GM18499 (cell line): Measurements from ENCODE around the gene GJB5.

ENCODE experiments used
- ATAC-seq: cut with Tn5 transposase; IDR thresholded peaks from one replicate; pipeline ENCODE4 v1.9.1; 2021; ENCODE audit warnings: moderate number of reproducible peaks; ENCODE audit not compliant: insufficient read depth, unreplicated experiment

Gene GJB5

GRCh38 chr1:34792868-34793727 is 38.3 kb downstream of the GJB5 start, which contains the start of gene GJA4:
Gene GJA4, plus strand, starts transcription at chr1:34792999. Its CDS starts 1,215 bp downstream, at chr1:34794214.
- ATAC-seq = no peak

- no peak for ATAC-seq
Observed at GRCh38 chr1:34794001-34794789, 39.3 kb downstream of the GJB5 start.

GRCh38 chr1:34794790-34795180 is 39.9 kb downstream of the GJB5 start:
- no peak for ATAC-seq

GRCh38 chr1:34795916-34796315 is 41.1 kb downstream of the GJB5 start:
- no peak for ATAC-seq

- ATAC-seq = no peak
Observed at GRCh38 chr1:34796990-34797389, 42.1 kb downstream of the GJB5 start.

- no peak for ATAC-seq
Observed at GRCh38 chr1:34800214-34800613, 45.4 kb downstream of the GJB5 start.

GRCh38 chr1:34803770-34804169 is 48.9 kb downstream of the GJB5 start:
- ATAC-seq = no peak

GRCh38 chr1:34806396-34806795 is 51.5 kb downstream of the GJB5 start:
- no peak for ATAC-seq
